Upper lobe of right lung (tissue), 1 donor: ENCODE measurements around the gene EHD1. TPM values are rescaled to one million over a fixed set of nuclear protein-coding genes. Genes with fewer than 3 reads are reported as not detected.

ENCODE experiments used
- ATAC-seq: fragments of 200-7000 bp; cut with Tn5 transposase; one replicate; pipeline ENCODE4 v1.9.1; 2020; ENCODE audit warnings: mild to moderate bottlenecking, moderate library complexity
- DNase-seq: peaks from one replicate; pipeline ENCODE4 v3.0.0-alpha.2; 2020
- H3K27ac ChIP-seq: fragments of 200-600 bp; one replicate; pipeline ENCODE4 v1.8.0; 2022
- H3K27me3 ChIP-seq: fragments of 200-600 bp; one replicate; pipeline ENCODE4 v1.8.0; 2022; ENCODE audit warnings: mild to moderate bottlenecking
- H3K36me3 ChIP-seq: fragments of 200-600 bp; one replicate; pipeline ENCODE4 v1.8.0; 2022
- H3K4me1 ChIP-seq: fragments of 200-600 bp; one replicate; pipeline ENCODE4 v1.8.0; 2022
- H3K4me3 ChIP-seq: fragments of 200-600 bp; one replicate; pipeline ENCODE4 v1.8.0; 2022; ENCODE audit warnings: mild to moderate bottlenecking
- H3K9me3 ChIP-seq: fragments of 200-600 bp; one replicate; pipeline ENCODE4 v1.8.0; 2022
- CTCF ChIP-seq: fragments of 200-600 bp; IDR thresholded peaks from one replicate; pipeline ENCODE4 v1.8.0; 2022; ENCODE audit warnings: antibody characterized with exemption
- intact Hi-C: fragments of 100-400 bp; cut with DNase I; formaldehyde crosslinking; loops from one replicate; pipeline ENCODE4 v1.11.0; 2022
- total RNA-seq: library from RNA; stranded (reverse); fragmentation: NEBNext Ultra II Directional; extraction: Animal tissue kit (Norgen Biotek cat#: 25700); gene quantifications from one replicate; pipeline ENCODE4 v1.2.1, GENCODE V29; 2021
- donor health status: DM: no; HTN: yes; CAD: no; lungs with severe emphysema.

The EHD1 gene
- total RNA-seq, 1 donor from 2014 or later: 94.6 TPM

DNA sequence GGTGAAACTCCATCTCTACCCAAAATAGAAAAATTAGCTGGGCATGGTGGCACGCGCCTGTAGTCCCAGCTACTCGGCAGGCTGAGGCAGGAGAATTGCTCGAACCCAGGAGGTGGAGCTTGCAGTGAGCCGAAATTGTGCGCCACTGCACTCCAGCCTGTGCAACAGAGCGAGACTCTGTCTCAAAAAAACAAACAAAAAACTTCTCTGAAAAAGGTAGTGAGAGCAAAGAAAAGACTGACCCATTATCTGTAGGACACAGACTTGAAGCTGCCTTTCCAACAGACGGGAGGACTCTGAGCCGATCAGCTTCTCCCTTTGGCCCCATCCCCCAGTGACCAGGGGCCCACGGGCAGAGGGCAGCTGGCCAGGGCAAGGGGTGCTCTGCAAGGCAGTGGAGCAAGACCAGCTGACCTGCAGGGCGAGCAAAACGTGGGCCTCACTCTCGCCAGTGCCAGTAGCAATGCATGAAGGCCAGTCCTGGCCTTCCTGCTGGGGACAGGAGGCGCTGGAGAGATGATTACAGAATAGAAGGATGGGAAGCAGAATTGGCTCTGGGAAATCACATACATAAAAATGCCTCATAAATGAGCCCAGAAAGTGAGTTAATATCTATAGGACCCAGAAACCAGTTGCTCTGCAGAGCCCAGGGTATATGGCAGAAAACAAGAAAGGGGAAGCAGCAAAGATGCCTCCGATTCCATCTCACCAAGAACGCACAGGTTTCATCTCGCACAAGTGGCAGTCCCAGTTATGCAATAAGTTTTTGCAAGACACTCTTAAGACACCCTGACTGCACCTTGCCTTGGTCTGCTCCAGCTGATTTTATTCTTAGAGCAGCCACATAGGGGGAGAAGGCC, 2.8 kb downstream of the EHD1 start:
- H3K27ac ChIP-seq: peak overlapping the region; percentile 88
- TF ChIP-seq CTCF: no peak
- no peak for DNase-seq
- H3K36me3 ChIP-seq: peaks cover 37% of the 10 kb centered on the region
- no peaks in the 10 kb centered on the region for H3K27me3 ChIP-seq
- peak overlapping the region; percentile 99 for H3K4me3 ChIP-seq
- no peaks in the 10 kb centered on the region for H3K9me3 ChIP-seq
- peaks cover 70% of the 10 kb centered on the region for H3K4me1 ChIP-seq
- no peak for ATAC-seq
- intact Hi-C loops: no loop called here

- peaks cover 37% of the 10 kb centered on the region for H3K36me3 ChIP-seq
- intact Hi-C loops: no loop called here
- H3K4me3 ChIP-seq: peak overlapping the region; percentile 99
- no peak for TF ChIP-seq CTCF
- no peak for ATAC-seq
- H3K9me3 ChIP-seq: no peaks in the 10 kb centered on the region
- H3K27me3 ChIP-seq: no peaks in the 10 kb centered on the region
- peaks cover 71% of the 10 kb centered on the region for H3K4me1 ChIP-seq
- no peak for DNase-seq
- H3K27ac ChIP-seq: peak overlapping the region; percentile 25
Measured at GRCh38 chr11:64874308-64875240, 3.8 kb downstream of the EHD1 start.

DNA sequence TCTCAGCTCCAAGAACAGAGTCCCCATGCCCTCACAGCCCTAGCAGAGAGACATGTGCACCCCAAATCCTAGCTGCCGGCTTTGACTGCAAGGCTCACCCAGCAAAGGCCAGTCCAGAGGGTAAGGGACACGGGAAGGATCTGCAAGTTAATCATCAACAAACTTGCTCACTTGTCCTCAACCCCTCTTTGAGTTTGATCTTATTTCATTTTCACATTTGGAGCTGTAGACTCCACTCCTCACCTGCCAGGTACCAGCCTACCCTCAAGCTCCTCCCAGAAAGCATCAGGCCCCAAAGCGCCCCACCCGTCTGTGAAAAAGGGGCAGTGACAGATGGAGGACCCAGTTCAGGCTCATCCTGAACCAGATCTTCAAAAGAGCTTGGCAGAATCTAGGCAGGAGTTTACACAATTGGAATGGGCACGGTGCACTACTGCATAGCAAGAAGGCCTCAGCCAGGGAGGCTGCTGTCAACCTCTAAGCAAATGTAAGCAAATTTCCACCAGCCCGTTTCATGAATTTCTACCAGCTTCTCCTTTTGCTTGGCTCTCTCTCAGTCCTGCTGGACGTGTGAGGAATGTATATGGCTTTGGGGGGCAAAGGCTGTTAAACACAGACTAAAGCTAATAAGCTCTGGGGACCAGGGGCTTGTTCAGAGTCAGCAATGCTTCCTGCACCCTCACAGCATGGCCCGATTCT, 5.5 kb downstream of the EHD1 start:
- Histone ChIP-seq H3K4me1 (peaks cover 80% of the 10 kb centered on the region), H3K4me3 (no peak overlapping the region), H3K9me3 (no peaks in the 10 kb centered on the region), H3K36me3 (peaks cover 39% of the 10 kb centered on the region), H3K27me3 (no peaks in the 10 kb centered on the region), H3K27ac (peak overlapping the region; percentile 13)
- ATAC-seq (no peak), DNase-seq (no peak)
- intact Hi-C loops: no loop called here
- TF ChIP-seq CTCF: no peak

GRCh38 chr11:64871492-64871891, 6.9 kb downstream of the EHD1 start:
- peaks cover 77% of the 10 kb centered on the region for H3K4me1 ChIP-seq

More at GRCh38 chr11:64871492-64871891, 6.9 kb downstream of the EHD1 start:
- peaks cover 43% of the 10 kb centered on the region for H3K36me3 ChIP-seq
- no peak for TF ChIP-seq CTCF
- intact Hi-C loops: no loop called here
- H3K9me3 ChIP-seq: no peaks in the 10 kb centered on the region
- no peak for DNase-seq
- peak overlapping the region; percentile 78 for H3K27ac ChIP-seq
- peak overlapping the region; percentile 10 for H3K4me3 ChIP-seq
- H3K27me3 ChIP-seq: no peaks in the 10 kb centered on the region
- ATAC-seq: no peak
